ENCODE measurements around the gene RPTOR. TPM values are rescaled to one million over a fixed set of nuclear protein-coding genes. Genes with fewer than 3 reads are reported as not detected.

The RPTOR gene
- total and polyA plus RNA-seq, 2 donors (not counting 3 experiments of a cell fraction or from before 2014, with no cell fraction given), result 10.7 to 41.8 TPM

- CTCF ChIA-PET, result interaction anchor here (0.6 kb wide), 1 partner anchor 88 kb away, joined by 3 read pairs; no protein-coding TSS in a partner anchor
Observed at GRCh38 chr17:80843741-80844156, 299.1 kb downstream of the RPTOR start.

GRCh38 chr17:80844418-80844990, 299.9 kb downstream of the RPTOR start:
- Histone ChIP-seq H3K36me3 (ENCODE audit: control insufficient read depth in 2 of 2, extremely low read depth in 1 of 2, insufficient read depth in 2 of 2, low read length in 2 of 2) (no peaks in the 10 kb centered on the region), H3K4me3 (replicated peaks in 1 of 3; ENCODE audit: insufficient read depth in 1 of 3, low read depth in 1 of 3, low read length in 3 of 3) (no peak overlapping the region), H3K4me2 (ENCODE audit: insufficient read depth, low read length) (no peak overlapping the region), H3K27ac (ENCODE audit: insufficient read depth, low read depth, low read length) (no peak overlapping the region), H3K4me1 (ENCODE audit: control insufficient read depth, extremely low read depth, insufficient read depth, low read length) (no peaks in the 10 kb centered on the region), H3K27me3 (ENCODE audit: control insufficient read depth in 2 of 2, insufficient read depth in 2 of 2, low read length in 2 of 2) (no peaks in the 10 kb centered on the region), H2AFZ (ENCODE audit: low read depth, low read length) (no peak overlapping the region), H3K79me2 (ENCODE audit: control insufficient read depth, insufficient read depth, low read length) (no peaks in the 10 kb centered on the region), H4K20me1 (replicated peaks; ENCODE audit: control insufficient read depth, extremely low read depth, insufficient read depth, low read length) (no peaks in the 10 kb centered on the region), H3K9me1 (replicated peaks; ENCODE audit: control insufficient read depth, extremely low read depth, insufficient read depth, low read length) (no peaks in the 10 kb centered on the region), H3K9me3 (replicated peaks; ENCODE audit: control insufficient read depth, insufficient read depth, low read length) (no peaks in the 10 kb centered on the region), H3K9ac (replicated peaks; ENCODE audit: extremely low read depth, insufficient read depth, low read length) (no peak overlapping the region)
- DNase-seq (ENCODE audit: low read depth, low spot score) (no peak), FAIRE-seq (no peak)
- CTCF ChIA-PET, result interaction anchor here (0.6 to 0.7 kb wide), 2 partner anchors 89 to 95 kb away, joined by 3 read pairs; no protein-coding TSS in a partner anchor
- TF ChIP-seq MAX (IDR thresholded peaks at IDR 0.05; ENCODE audit: insufficient read depth, insufficient read length) (no peak), FOS (IDR thresholded peaks at IDR 0.05; ENCODE audit: borderline replicate concordance, insufficient read depth, low read length) (no peak), GATA2 (IDR thresholded peaks at IDR 0.05; ENCODE audit: insufficient read depth, insufficient read length, low read depth, low read length) (no peak), POLR2A (IDR thresholded peaks at IDR 0.05; ENCODE audit: low read depth, low read length) (no peak), JUN (IDR thresholded peaks at IDR 0.05; ENCODE audit: borderline replicate concordance, insufficient read depth, insufficient read length, low read depth) (no peak), POLR2AphosphoS5 (IDR thresholded peaks at IDR 0.05; ENCODE audit: insufficient read depth, low read depth, low read length) (no peak), MYC (IDR thresholded peaks at IDR 0.05; ENCODE audit: low read depth, low read length) (no peak), EZH2 (IDR thresholded peaks at IDR 0.05; ENCODE audit: borderline replicate concordance, low read depth, low read length, severe bottlenecking) (no peak)
- TF ChIP-seq, protein P1, sequence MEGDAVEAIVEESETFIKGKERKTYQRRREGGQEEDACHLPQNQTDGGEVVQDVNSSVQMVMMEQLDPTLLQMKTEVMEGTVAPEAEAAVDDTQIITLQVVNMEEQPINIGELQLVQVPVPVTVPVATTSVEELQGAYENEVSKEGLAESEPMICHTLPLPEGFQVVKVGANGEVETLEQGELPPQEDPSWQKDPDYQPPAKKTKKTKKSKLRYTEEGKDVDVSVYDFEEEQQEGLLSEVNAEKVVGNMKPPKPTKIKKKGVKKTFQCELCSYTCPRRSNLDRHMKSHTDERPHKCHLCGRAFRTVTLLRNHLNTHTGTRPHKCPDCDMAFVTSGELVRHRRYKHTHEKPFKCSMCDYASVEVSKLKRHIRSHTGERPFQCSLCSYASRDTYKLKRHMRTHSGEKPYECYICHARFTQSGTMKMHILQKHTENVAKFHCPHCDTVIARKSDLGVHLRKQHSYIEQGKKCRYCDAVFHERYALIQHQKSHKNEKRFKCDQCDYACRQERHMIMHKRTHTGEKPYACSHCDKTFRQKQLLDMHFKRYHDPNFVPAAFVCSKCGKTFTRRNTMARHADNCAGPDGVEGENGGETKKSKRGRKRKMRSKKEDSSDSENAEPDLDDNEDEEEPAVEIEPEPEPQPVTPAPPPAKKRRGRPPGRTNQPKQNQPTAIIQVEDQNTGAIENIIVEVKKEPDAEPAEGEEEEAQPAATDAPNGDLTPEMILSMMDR (IDR thresholded peaks at IDR 0.05; ENCODE audit: extremely low read depth in 1 of 2, insufficient read depth in 1 of 2, low read depth in 1 of 2, low read length in 2 of 2), result no peak
- BruUV-seq (replicated peaks), result no TSS peak
- intact Hi-C loops (cut with micrococcal nuclease), result no loop called here
- POLR2A ChIA-PET, result no interaction called here
- dilution Hi-C loops (cut with MboI; ENCODE audit: extremely low pct_ligation_motif_present, low sequenced_read_pairs), result no loop called here

More at GRCh38 chr17:80843741-80844156, 299.1 kb downstream of the RPTOR start:
- no peak overlapping the region for H3K4me3 ChIP-seq (replicated peaks in 1 of 3; ENCODE audit: insufficient read depth in 1 of 3, low read depth in 1 of 3, low read length in 3 of 3)
- TF ChIP-seq POLR2AphosphoS5 (IDR thresholded peaks at IDR 0.05; ENCODE audit: insufficient read depth, low read depth, low read length) (no peak), MYC (IDR thresholded peaks at IDR 0.05; ENCODE audit: low read depth, low read length) (no peak), JUN (IDR thresholded peaks at IDR 0.05; ENCODE audit: borderline replicate concordance, insufficient read depth, insufficient read length, low read depth) (no peak), POLR2A (IDR thresholded peaks at IDR 0.05; ENCODE audit: low read depth, low read length) (no peak)
- TF ChIP-seq, protein P1 (IDR thresholded peaks at IDR 0.05; ENCODE audit: extremely low read depth in 1 of 2, insufficient read depth in 1 of 2, low read depth in 1 of 2, low read length in 2 of 2), result no peak
- no peak for FAIRE-seq
- no peaks in the 10 kb centered on the region for H3K27me3 ChIP-seq (ENCODE audit: control insufficient read depth in 2 of 2, insufficient read depth in 2 of 2, low read length in 2 of 2)
- no TSS peak for BruUV-seq (replicated peaks)
- H3K9me3 ChIP-seq (replicated peaks; ENCODE audit: control insufficient read depth, insufficient read depth, low read length), result no peaks in the 10 kb centered on the region
- intact Hi-C loops (cut with micrococcal nuclease), result no loop called here
- no peak overlapping the region for H3K4me2 ChIP-seq (ENCODE audit: insufficient read depth, low read length)
- no peaks in the 10 kb centered on the region for H3K36me3 ChIP-seq (ENCODE audit: control insufficient read depth in 2 of 2, extremely low read depth in 1 of 2, insufficient read depth in 2 of 2, low read length in 2 of 2)
- no peaks in the 10 kb centered on the region for H4K20me1 ChIP-seq (replicated peaks; ENCODE audit: control insufficient read depth, extremely low read depth, insufficient read depth, low read length)
- H3K4me1 ChIP-seq (ENCODE audit: control insufficient read depth, extremely low read depth, insufficient read depth, low read length), result no peaks in the 10 kb centered on the region
- no peaks in the 10 kb centered on the region for H3K9me1 ChIP-seq (replicated peaks; ENCODE audit: control insufficient read depth, extremely low read depth, insufficient read depth, low read length)
- H2AFZ ChIP-seq (ENCODE audit: low read depth, low read length), result no peak overlapping the region
- dilution Hi-C loops (cut with MboI; ENCODE audit: extremely low pct_ligation_motif_present, low sequenced_read_pairs), result no loop called here
- no peak overlapping the region for H3K9ac ChIP-seq (replicated peaks; ENCODE audit: extremely low read depth, insufficient read depth, low read length)
- H3K79me2 ChIP-seq (ENCODE audit: control insufficient read depth, insufficient read depth, low read length), result no peaks in the 10 kb centered on the region
- H3K27ac ChIP-seq (ENCODE audit: insufficient read depth, low read depth, low read length), result no peak overlapping the region
- POLR2A ChIA-PET, result no interaction called here
- DNase-seq (ENCODE audit: low read depth, low spot score), result no peak

All from endothelial cell of umbilical vein (primary cell).